Right lobe of liver (tissue), 6 donors: Measurements from ENCODE around the gene AP1G2. TPM values are rescaled to one million over a fixed set of nuclear protein-coding genes. Genes with fewer than 3 reads are reported as not detected.

ENCODE experiments used
- ATAC-seq, 4 donors: fragments of 200-7000 bp; cut with Tn5 transposase; one replicate each; pipeline ENCODE4 v1.9.1; 2020; ENCODE audit warnings: mild to moderate bottlenecking in 4 of 4, moderate library complexity in 4 of 4
- DNase-seq, 3 donors: peaks; one replicate each; pipeline ENCODE4 v3.0.0-alpha.2; 2020
- H3K27ac ChIP-seq, 3 donors: fragments of 200-600 bp; one replicate each; pipeline ENCODE4 v1.8.0; 2022
- H3K27me3 ChIP-seq, 2 donors: fragments of 200-600 bp; one replicate each; pipeline ENCODE4 v1.8.0; 2022
- H3K36me3 ChIP-seq, 4 donors: fragments of 200-600 bp; sonication (generic) in 1 of 4; one replicate each; pipeline versions ENCODE4 v1.5.1 to v1.8.0; 2017 to 2022; ENCODE audit warnings: control low read depth in 1 of 4
- H3K4me1 ChIP-seq, 4 donors: fragments of 200-600 bp; sonication (generic) in 1 of 4; one replicate each; pipeline versions ENCODE4 v1.5.1 to v1.8.0; 2017 to 2022; ENCODE audit warnings: control low read depth in 1 of 4
- H3K4me3 ChIP-seq, 3 donors: fragments of 200-600 bp; one replicate each; pipeline ENCODE4 v1.8.0; 2022
- H3K9me3 ChIP-seq, 4 donors: fragments of 200-600 bp; sonication (generic) in 1 of 4; one replicate each; pipeline versions ENCODE4 v1.5.1 to v1.8.0; 2017 to 2022; ENCODE audit warnings: control low read depth in 1 of 4
- CTCF ChIP-seq, 4 donors: fragments of 200-600 bp in 3 of 4; fragments of 450-650 bp in 1 of 4; IDR thresholded peaks; one replicate each; pipeline versions ENCODE4 v1.5.1 to v1.8.0; 2016 to 2022; ENCODE audit warnings: antibody characterized with exemption in 4 of 4, mild to moderate bottlenecking in 2 of 4
- POLR2A ChIP-seq: fragments of 450-650 bp; IDR thresholded peaks from one replicate; pipeline ENCODE4 v1.6.1; 2017; ENCODE audit warnings: antibody characterized with exemption, mild to moderate bottlenecking
- WGBS: methylation state at CpG from one replicate; pipeline ENCODE4 v1.1.6; 2018; ENCODE audit warnings: low coverage, low lambda C conversion rate; ENCODE audit not compliant: insufficient coverage; ENCODE audit errors: missing lambda C conversion rate; 5-methylcytosine and 5-hydroxymethylcytosine counted together
- intact Hi-C, 2 donors: fragments of 100-400 bp; cut with DNase I; formaldehyde crosslinking; loops; one replicate each; pipeline versions ENCODE4 v1.11.2 to v1.14.1; 2022
- total RNA-seq, 6 experiments: library from RNA; depleted of rRNA in 2 of 6; stranded (reverse); fragments of >200 nt in 2 of 6; fragmentation: NEBNext Ultra II Directional in 3 of 6; extraction: Animal tissue kit (Norgen Biotek cat#: 25700) in 3 of 6; gene quantifications; one replicate each; pipeline versions ENCODE4 v1.1.0 to v1.2.4, GENCODE V29; 2016 to 2023
- donor health status: DM: no; HTN: yes; CAD: no.
- donor health status: DM: no; HTN: no; CAD: no.
- donor health status: DM: no; HTN: no; CAD: no.
- donor health status: DM: no; HTN: yes; CAD: no.
- donor health status: DM: no; HTN: yes; CAD: no.

The AP1G2 gene
- total RNA-seq, 6 experiments from 2014 or later = 13.6 to 25.9 (median 23.0) TPM

- TF ChIP-seq CTCF (IDR thresholded peaks at IDR 0.05) (no peak), POLR2A (no peak)
- DNase-seq (no peak), ATAC-seq (no peak)
- Histone ChIP-seq H3K36me3 (no peaks in the 10 kb centered on the region), H3K9me3 (no peaks in the 10 kb centered on the region), H3K4me1 (no peaks in the 10 kb centered on the region), H3K4me3 (no peak overlapping the region), H3K27me3 (no peaks in the 10 kb centered on the region), H3K27ac (no peak overlapping the region)
- intact Hi-C loops = no loop called here
- WGBS = 63% methylated on average over 14 of the region's 18 CpGs
Measured at GRCh38 chr14:23548351-23549318, 19.0 kb downstream of the AP1G2 start.

GRCh38 chr14:23547924-23548323 lies 19.7 kb downstream of the AP1G2 start:
- H3K4me1 ChIP-seq = no peaks in the 10 kb centered on the region

GRCh38 chr14:23546450-23547035 lies 21.0 kb downstream of the AP1G2 start:
- no peaks in the 10 kb centered on the region for H3K9me3 ChIP-seq
- no peaks in the 10 kb centered on the region for H3K27me3 ChIP-seq
- H3K4me1 ChIP-seq = no peaks in the 10 kb centered on the region
- DNase-seq (no peak), ATAC-seq (no peak)
- TF ChIP-seq CTCF (IDR thresholded peaks at IDR 0.05) (no peak), POLR2A (no peak)
- intact Hi-C loops = no loop called here
- WGBS = 68% methylated on average over 8 of the region's 10 CpGs
- no peaks in the 10 kb centered on the region for H3K36me3 ChIP-seq
- no peak overlapping the region for H3K27ac ChIP-seq
- no peak overlapping the region for H3K4me3 ChIP-seq

More at GRCh38 chr14:23547924-23548323, 19.7 kb downstream of the AP1G2 start:
- Histone ChIP-seq H3K9me3 (no peaks in the 10 kb centered on the region), H3K27me3 (no peaks in the 10 kb centered on the region), H3K36me3 (no peaks in the 10 kb centered on the region), H3K27ac (no peak overlapping the region), H3K4me3 (no peak overlapping the region)
- DNase-seq = no peak
- TF ChIP-seq CTCF (IDR thresholded peaks at IDR 0.05) (no peak), POLR2A (no peak)
- 67% methylated on average over 2 of the region's 2 CpGs for WGBS
- ATAC-seq = no peak
- intact Hi-C loops = no loop called here

- Histone ChIP-seq H3K36me3 (no peaks in the 10 kb centered on the region), H3K4me1 (no peaks in the 10 kb centered on the region), H3K4me3 (no peak overlapping the region), H3K27me3 (no peaks in the 10 kb centered on the region), H3K9me3 (no peaks in the 10 kb centered on the region), H3K27ac (no peak overlapping the region)
- intact Hi-C loops = no loop called here
- DNase-seq (no peak), ATAC-seq (no peak)
- TF ChIP-seq POLR2A = no peak
- WGBS = 88% methylated on average over 3 of the region's 4 CpGs
Measured at GRCh38 chr14:23545740-23546365, 21.7 kb downstream of the AP1G2 start.
